ENCODE data around the gene MSX1. TPM values are rescaled to one million over a fixed set of nuclear protein-coding genes. Genes with fewer than 3 reads are reported as not detected.

MSX1 gene
- total RNA-seq, 2 experiments from 2014 or later, result 0.12 TPM; not detected in 1

- DNase-seq, result no peak
- ChIA-PET CTCF (no interaction called here), POLR2A (no interaction called here)
- H3K36me3 Mint-ChIP-seq, result peaks cover 2% of the 10 kb centered on the region
- H3K27ac Mint-ChIP-seq, result no peak overlapping the region
- no peak overlapping the region for H3K4me3 Mint-ChIP-seq
- no peaks in the 10 kb centered on the region for H3K9me3 Mint-ChIP-seq
- H3K4me1 Mint-ChIP-seq (ENCODE audit: low read depth), result peaks cover 35% of the 10 kb centered on the region
- intact Hi-C loops (cut with micrococcal nuclease), result no loop called here
- H3K27me3 Mint-ChIP-seq, result peaks cover 78% of the 10 kb centered on the region
Measured at GRCh38 chr4:4862071-4862551, 2.6 kb downstream of the MSX1 start.

- no peak for DNase-seq
- H3K4me1 Mint-ChIP-seq (ENCODE audit: low read depth), result peaks cover 34% of the 10 kb centered on the region
- intact Hi-C loops (cut with micrococcal nuclease), result no loop called here
- peaks cover 2% of the 10 kb centered on the region for H3K36me3 Mint-ChIP-seq
- no peaks in the 10 kb centered on the region for H3K9me3 Mint-ChIP-seq
- ChIA-PET CTCF (no interaction called here), POLR2A (no interaction called here)
- H3K27ac Mint-ChIP-seq, result no peak overlapping the region
- H3K4me3 Mint-ChIP-seq, result no peak overlapping the region
- peaks cover 70% of the 10 kb centered on the region for H3K27me3 Mint-ChIP-seq
Measured at GRCh38 chr4:4862665-4863482, 3.4 kb downstream of the MSX1 start.

DNA sequence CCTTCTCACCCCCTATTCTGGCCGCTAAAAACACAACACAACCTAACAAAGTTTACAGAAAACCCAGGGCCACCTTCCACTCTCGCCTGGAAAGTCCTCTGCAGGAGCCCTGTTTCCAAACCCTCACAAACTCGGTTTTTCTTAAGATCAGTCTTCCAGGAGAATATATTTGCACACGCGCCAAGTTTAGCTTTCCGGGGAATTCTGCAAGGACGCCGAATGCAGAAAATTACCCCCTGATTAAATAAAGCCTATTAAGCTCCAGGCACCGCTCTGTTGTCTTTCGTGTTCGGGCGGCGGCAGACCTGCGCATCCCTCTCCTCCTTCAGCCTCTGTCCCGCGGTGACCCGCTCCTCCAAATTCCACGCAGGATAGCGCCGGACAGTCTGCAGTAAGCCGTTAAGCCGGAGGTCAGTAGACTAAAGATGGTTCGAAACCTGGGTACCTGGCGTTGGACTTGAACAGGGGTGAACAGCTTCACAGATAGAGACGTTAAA is 5.0 kb downstream of the MSX1 start:
- Mint-ChIP-seq H3K9me3 (no peaks in the 10 kb centered on the region), H3K4me3 (no peak overlapping the region), H3K4me1 (ENCODE audit: low read depth) (peaks cover 27% of the 10 kb centered on the region), H3K27ac (no peak overlapping the region), H3K27me3 (peaks cover 68% of the 10 kb centered on the region), H3K36me3 (peaks cover 2% of the 10 kb centered on the region)
- ChIA-PET CTCF (interaction anchor here (1.0 to 1.3 kb wide), 3 partner anchors 10 to 376 kb away, joined by 3 to 4 read pairs (median 3); no protein-coding TSS in a partner anchor), POLR2A (no interaction called here)
- no peak for DNase-seq
- intact Hi-C loops (cut with micrococcal nuclease), result no loop called here

- H3K27me3 Mint-ChIP-seq, result peaks cover 75% of the 10 kb centered on the region
- intact Hi-C loops (cut with micrococcal nuclease), result no loop called here
- H3K36me3 Mint-ChIP-seq, result peaks cover 2% of the 10 kb centered on the region
- no peaks in the 10 kb centered on the region for H3K9me3 Mint-ChIP-seq
- H3K4me3 Mint-ChIP-seq, result peak overlapping the region; percentile 35
- H3K4me1 Mint-ChIP-seq (ENCODE audit: low read depth), result peaks cover 28% of the 10 kb centered on the region
- H3K27ac Mint-ChIP-seq, result no peak overlapping the region
- CTCF ChIA-PET, result interaction anchor here (1.0 to 1.3 kb wide), 3 partner anchors 11 to 377 kb away, joined by 3 to 4 read pairs (median 3); no protein-coding TSS in a partner anchor
- POLR2A ChIA-PET, result no interaction called here
- no peak for DNase-seq
Measured at GRCh38 chr4:4864940-4865704, 5.7 kb downstream of the MSX1 start.

DNA sequence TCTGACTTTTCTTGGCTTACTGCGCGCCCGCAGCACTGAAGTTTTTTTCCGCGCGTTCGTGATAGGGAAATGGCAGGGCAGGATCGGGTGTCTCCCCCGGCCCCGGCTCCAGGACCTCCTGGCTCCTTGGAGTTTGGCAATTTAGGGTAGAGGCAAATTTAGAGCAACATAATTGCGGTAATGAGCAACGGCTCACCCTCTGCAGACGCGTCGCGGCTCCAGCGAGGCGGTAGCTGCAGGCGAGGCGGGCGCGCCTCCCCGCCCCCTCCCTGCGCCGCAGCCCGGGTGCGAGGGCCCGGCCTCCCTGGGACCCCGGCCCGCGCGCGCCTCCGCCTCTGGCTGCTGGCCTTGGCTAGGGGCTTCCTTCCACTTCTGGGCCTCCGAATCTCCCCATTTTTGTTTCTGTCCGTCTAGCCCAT is 6.2 kb downstream of the MSX1 start:
- Mint-ChIP-seq H3K27ac (no peak overlapping the region), H3K36me3 (peaks cover 2% of the 10 kb centered on the region), H3K4me1 (ENCODE audit: low read depth) (peaks cover 27% of the 10 kb centered on the region), H3K9me3 (no peaks in the 10 kb centered on the region), H3K27me3 (peaks cover 77% of the 10 kb centered on the region), H3K4me3 (peak overlapping the region; percentile 59)
- CTCF ChIA-PET, result interaction anchor here (1.0 kb wide), 1 partner anchor 378 kb away, joined by 3 read pairs; no protein-coding TSS in a partner anchor
- no peak for DNase-seq
- intact Hi-C loops (cut with micrococcal nuclease), result no loop called here
- POLR2A ChIA-PET, result no interaction called here

GRCh38 chr4:4866124-4866865 is 6.8 kb downstream of the MSX1 start:
- peaks cover 2% of the 10 kb centered on the region for H3K36me3 Mint-ChIP-seq
- peak overlapping the region; percentile 59 for H3K4me3 Mint-ChIP-seq
- DNase-seq, result no peak
- intact Hi-C loops (cut with micrococcal nuclease), result no loop called here
- POLR2A ChIA-PET, result no interaction called here
- CTCF ChIA-PET, result no interaction called here
- H3K27ac Mint-ChIP-seq, result no peak overlapping the region
- H3K4me1 Mint-ChIP-seq (ENCODE audit: low read depth), result peaks cover 22% of the 10 kb centered on the region
- H3K27me3 Mint-ChIP-seq, result peaks cover 77% of the 10 kb centered on the region
- no peaks in the 10 kb centered on the region for H3K9me3 Mint-ChIP-seq

DNA sequence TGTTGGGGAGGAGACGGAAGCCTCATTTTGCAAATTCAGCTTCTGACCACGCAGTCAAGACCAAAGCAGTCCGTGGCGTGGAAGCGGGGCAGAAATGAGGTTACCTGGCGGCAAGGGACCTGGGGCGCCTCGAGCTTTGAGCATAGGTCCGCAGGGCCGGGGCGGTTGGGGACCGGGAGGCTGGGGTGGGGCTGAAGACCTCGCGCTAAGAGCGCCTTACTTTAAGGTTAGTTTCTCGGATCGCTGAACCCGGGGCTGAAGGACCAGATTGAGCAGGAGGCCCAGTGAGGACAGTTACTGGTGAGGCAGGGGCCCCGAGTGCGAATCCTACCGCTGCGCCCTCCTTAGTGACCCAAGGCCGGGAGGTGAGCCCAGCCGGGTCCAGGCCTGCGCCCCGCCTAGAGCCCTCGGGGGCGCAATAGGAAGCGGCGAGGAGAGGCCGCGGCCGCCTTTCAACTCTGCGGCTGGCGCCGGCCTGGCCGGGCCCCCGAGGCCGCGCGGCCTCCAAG is 7.5 kb downstream of the MSX1 start:
- peaks cover 16% of the 10 kb centered on the region for H3K4me1 Mint-ChIP-seq (ENCODE audit: low read depth)
- peaks cover 74% of the 10 kb centered on the region for H3K27me3 Mint-ChIP-seq
- H3K9me3 Mint-ChIP-seq, result no peaks in the 10 kb centered on the region
- DNase-seq, result no peak
- ChIA-PET CTCF (no interaction called here), POLR2A (no interaction called here)
- peaks cover 2% of the 10 kb centered on the region for H3K36me3 Mint-ChIP-seq
- H3K27ac Mint-ChIP-seq, result no peak overlapping the region
- intact Hi-C loops (cut with micrococcal nuclease), result no loop called here
- H3K4me3 Mint-ChIP-seq, result peak overlapping the region; percentile 33

DNA sequence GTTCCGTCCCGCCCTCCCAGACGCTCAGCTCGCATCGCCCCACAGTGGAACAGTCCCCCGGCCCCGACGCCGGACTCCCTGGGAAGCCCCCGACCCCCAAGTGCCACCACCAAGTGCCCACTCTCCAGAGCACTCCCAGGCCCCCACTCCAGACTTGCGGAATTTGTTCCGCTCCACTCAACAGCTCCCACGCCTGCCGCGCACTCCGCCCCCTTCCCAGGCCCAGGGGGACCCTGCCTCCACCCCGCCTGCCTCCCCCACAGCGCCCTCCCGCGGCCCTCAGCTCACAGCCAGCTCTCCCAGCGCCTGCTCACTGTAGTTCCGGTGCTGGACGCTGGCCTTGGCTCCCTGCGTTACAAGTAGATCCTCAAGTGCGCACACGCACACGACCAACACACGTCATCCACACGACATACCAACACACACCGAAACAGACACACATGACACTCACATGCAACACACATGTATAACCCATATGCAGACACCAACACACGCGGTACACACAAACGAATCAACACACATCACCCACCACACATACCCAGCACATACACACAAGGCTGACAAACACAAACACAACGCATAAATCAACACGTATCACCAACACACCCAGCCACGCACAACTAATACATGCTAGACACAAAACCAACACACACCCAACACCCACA is 8.0 kb downstream of the MSX1 start:
- Mint-ChIP-seq H3K36me3 (peaks cover 2% of the 10 kb centered on the region), H3K4me1 (ENCODE audit: low read depth) (peaks cover 15% of the 10 kb centered on the region), H3K27ac (no peak overlapping the region), H3K4me3 (no peak overlapping the region), H3K9me3 (no peaks in the 10 kb centered on the region), H3K27me3 (peaks cover 73% of the 10 kb centered on the region)
- POLR2A ChIA-PET, result no interaction called here
- DNase-seq, result no peak
- CTCF ChIA-PET, result no interaction called here
- intact Hi-C loops (cut with micrococcal nuclease), result loop anchor here (1.0 kb wide), 1 partner anchor 11 kb away; no protein-coding TSS in a partner anchor

GRCh38 chr4:4868040-4868757 is 8.7 kb downstream of the MSX1 start:
- Mint-ChIP-seq H3K4me1 (ENCODE audit: low read depth) (peaks cover 15% of the 10 kb centered on the region), H3K36me3 (peaks cover under 1% of the 10 kb centered on the region), H3K27me3 (peaks cover 71% of the 10 kb centered on the region), H3K4me3 (no peak overlapping the region), H3K9me3 (no peaks in the 10 kb centered on the region), H3K27ac (no peak overlapping the region)
- no peak for DNase-seq
- intact Hi-C loops (cut with micrococcal nuclease), result loop anchor here (1.0 kb wide), 1 partner anchor 12 kb away; no protein-coding TSS in a partner anchor
- ChIA-PET CTCF (no interaction called here), POLR2A (no interaction called here)

GRCh38 chr4:4868758-4869723 is 9.6 kb downstream of the MSX1 start:
- intact Hi-C loops (cut with micrococcal nuclease), result loop anchor here (1.0 kb wide), 1 partner anchor 13 kb away; no protein-coding TSS in a partner anchor
- ChIA-PET POLR2A (no interaction called here), CTCF (no interaction called here)
- Mint-ChIP-seq H3K4me3 (no peak overlapping the region), H3K4me1 (ENCODE audit: low read depth) (peaks cover 15% of the 10 kb centered on the region), H3K27me3 (peaks cover 72% of the 10 kb centered on the region), H3K27ac (no peak overlapping the region), H3K9me3 (no peaks in the 10 kb centered on the region), H3K36me3 (no peaks in the 10 kb centered on the region)
- no peak for DNase-seq
